ENCODE data around the gene DNAJC17. TPM values are rescaled to one million over a fixed set of nuclear protein-coding genes. Genes with fewer than 3 reads are reported as not detected.

The DNAJC17 gene
- polyA plus RNA-seq, 3 donors = 38.5 to 43.7 (median 38.7) TPM

- no peak for DNase-seq
Observed at GRCh38 chr15:40744815-40745152, 62.5 kb downstream of the DNAJC17 start.

- DNase-seq = no peak
Observed at GRCh38 chr15:40743921-40744814, 63.1 kb downstream of the DNAJC17 start.

- DNase-seq = no peak
Observed at GRCh38 chr15:40743485-40743901, 63.8 kb downstream of the DNAJC17 start.

DNA sequence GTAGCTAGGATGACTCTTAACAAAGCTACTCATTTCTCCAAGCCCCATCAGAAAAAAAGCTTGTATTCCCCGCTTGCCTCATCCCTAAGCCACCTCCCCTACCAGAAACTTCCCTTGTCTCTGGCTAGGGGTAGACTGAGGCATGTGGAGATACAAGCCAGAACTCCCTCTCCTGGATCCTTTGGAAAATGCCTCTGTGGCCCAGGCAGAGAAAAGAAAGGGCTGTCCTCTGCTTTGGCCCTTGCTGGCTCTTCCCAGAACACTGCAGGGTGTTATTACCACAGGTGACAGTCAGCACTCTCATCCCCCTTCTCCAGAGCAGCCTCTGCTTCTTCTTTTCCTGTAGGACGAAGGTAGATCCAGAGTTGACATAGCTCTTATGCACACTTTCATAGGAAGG, 67.4 kb downstream of the DNAJC17 start:
- no peak for DNase-seq

DNA sequence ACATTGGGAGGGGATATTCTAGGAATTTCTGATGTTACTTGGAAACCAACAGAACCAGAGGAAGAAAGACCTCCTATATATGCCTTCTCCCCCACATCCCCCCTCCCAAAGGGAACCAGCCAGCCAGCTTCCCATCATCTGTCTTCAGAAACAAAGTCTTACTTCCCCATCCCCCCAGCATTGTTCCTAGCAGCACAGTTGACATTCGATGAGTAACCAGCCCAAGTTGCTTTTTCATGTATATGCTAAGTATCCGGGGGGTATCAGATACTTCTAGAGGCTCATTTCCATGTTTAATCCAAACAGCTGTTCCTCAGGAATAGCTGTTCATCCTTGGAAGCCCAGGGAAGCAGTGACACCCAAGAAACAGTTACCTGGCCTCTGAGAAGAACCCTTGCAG, 68.2 kb downstream of the DNAJC17 start:
- no peak for DNase-seq

GRCh38 chr15:40737048-40737447, 70.2 kb downstream of the DNAJC17 start:
- DNase-seq = no peak

GRCh38 chr15:40736575-40736974, 70.7 kb downstream of the DNAJC17 start:
- DNase-seq = no peak

DNA sequence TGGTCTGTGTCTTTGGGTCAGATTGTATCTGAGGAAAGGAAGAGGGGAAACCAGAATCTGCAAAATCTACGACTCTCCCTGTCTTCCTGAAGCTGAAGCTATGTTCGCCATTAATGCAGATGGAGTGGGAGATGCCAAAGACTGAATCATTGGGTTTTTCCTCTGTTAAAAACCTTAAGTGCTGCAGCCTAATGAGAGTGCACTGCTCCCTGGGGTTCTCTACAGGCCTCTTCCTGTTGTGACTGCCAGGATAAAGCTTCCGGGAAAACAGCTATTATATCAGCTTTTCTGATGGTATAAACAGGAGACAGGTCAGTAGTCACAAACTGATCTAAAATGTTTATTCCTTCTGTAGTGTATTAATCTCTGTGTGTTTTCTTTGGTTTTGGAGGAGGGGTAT, 76.2 kb downstream of the DNAJC17 start:
- no peak for DNase-seq

DNA sequence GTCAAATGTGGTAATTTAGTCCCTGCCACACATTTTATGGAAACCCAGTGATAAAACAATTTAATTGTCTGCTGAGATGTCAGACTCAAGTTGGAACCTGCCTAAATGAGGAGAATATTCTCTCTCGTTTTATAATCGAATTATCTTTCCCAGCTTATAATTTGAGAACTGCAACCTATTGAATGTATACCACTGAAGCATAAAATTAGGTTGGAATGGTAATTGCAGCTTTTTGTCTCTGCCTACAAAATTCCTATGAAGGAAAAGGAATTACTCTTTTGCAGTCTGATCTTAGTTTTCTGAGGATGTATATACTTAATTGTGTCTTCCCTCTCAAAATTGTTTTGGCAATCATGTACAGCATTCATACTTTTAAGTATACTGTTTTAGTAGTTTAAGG, 83.4 kb downstream of the DNAJC17 start:
- no peak for DNase-seq

GRCh38 chr15:40722934-40723333, 84.3 kb downstream of the DNAJC17 start:
- no peak for DNase-seq

DNA sequence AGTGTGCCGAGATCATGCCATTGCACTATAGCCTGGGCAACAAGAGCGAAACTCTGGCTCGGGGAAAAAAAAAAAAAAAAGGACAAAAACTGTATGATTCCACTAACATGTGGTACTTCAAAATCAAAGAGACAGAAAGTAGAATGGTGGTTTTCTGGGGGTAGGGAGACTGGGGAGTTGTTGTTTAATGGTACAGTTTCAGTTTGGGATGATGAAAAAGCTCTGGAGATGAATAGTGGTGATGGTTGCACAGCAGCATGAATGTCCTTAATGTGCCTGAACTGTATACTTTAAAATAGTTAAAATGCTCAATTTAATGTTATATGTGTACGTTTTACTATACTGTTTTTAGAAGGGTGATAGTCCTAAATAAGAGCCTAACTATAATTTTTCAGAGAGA, 84.9 kb downstream of the DNAJC17 start:
- DNase-seq = no peak

DNA sequence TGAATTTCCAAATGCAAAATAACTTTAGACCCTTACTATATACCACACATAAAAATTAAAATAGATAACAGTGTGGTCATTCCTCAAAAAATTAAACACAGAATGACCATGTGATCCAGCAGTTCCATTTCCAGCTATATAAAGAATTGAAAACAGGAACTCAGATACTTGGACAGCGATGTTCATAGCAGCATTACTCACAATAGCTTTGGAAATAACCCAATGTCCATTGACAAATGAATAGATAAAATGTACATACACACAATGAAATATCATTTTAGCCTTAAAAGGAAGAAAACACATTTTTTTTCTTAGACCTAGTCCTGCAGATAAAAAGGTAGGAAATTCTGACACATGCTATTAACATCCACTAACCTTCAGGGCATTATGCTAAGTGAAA, 85.6 kb downstream of the DNAJC17 start:
- no peak for DNase-seq

GRCh38 chr15:40716165-40716564, 91.1 kb downstream of the DNAJC17 start:
- no peak for DNase-seq

Other genes starting within 250 kb of the DNAJC17 start
- 10 to 100 TPM; 24.6 to 32.4 (median 27.2) TPM for gene CCDC32, start 242.4 kb downstream of the DNAJC17 start, polyA plus RNA-seq (ENCODE audit: insufficient read length in 3 of 3)
- gene RPUSD2, start 238.2 kb downstream of the DNAJC17 start, polyA plus RNA-seq (ENCODE audit: insufficient read length in 3 of 3) = 10 to 100 TPM; 10.5 to 16.3 (median 15.0) TPM
- 10 to 100 TPM; 16.5 to 21.5 (median 19.1) TPM for gene KNL1, start 213.2 kb downstream of the DNAJC17 start, polyA plus RNA-seq (ENCODE audit: insufficient read length in 3 of 3)
- 10 to 100 TPM; 12.1 to 14.4 (median 13.4) TPM for gene RAD51, start 112.3 kb downstream of the DNAJC17 start, polyA plus RNA-seq (ENCODE audit: insufficient read length in 3 of 3)
- gene RMDN3, start 52.2 kb downstream of the DNAJC17 start, polyA plus RNA-seq (ENCODE audit: insufficient read length in 3 of 3) = 10 to 100 TPM; 40.8 to 46.8 (median 45.2) TPM
- gene GCHFR, start 43.4 kb downstream of the DNAJC17 start, polyA plus RNA-seq (ENCODE audit: insufficient read length in 3 of 3) = 10 to 100 TPM; 40.6 to 59.4 (median 58.9) TPM
- 1 to 10 TPM; 2.3 to 5.4 (median 5.0) TPM for gene C15orf62, start 37.5 kb downstream of the DNAJC17 start, polyA plus RNA-seq (ENCODE audit: insufficient read length in 3 of 3)
- 10 to 100 TPM; 25.8 to 27.7 (median 27.7) TPM for gene ZFYVE19, start 384 bp downstream of the DNAJC17 start, polyA plus RNA-seq (ENCODE audit: insufficient read length in 3 of 3)
- gene PPP1R14D, start 21.2 kb upstream of the DNAJC17 start, polyA plus RNA-seq (ENCODE audit: insufficient read length in 3 of 3) = under 1 TPM; 0.46 to 0.69 (median 0.50) TPM
- gene SPINT1, start 36.6 kb upstream of the DNAJC17 start, polyA plus RNA-seq (ENCODE audit: insufficient read length in 3 of 3) = 10 to 100 TPM; 72.4 to 75.5 (median 73.6) TPM
- gene RHOV, start 66.8 kb upstream of the DNAJC17 start, polyA plus RNA-seq (ENCODE audit: insufficient read length in 3 of 3) = 1 to 10 TPM; 1.7 to 2.0 (median 1.8) TPM
- 10 to 100 TPM; 18.4 to 20.5 (median 20.2) TPM for gene VPS18, start 87.0 kb upstream of the DNAJC17 start, polyA plus RNA-seq (ENCODE audit: insufficient read length in 3 of 3)
- 1 to 10 TPM; 6.6 to 8.6 (median 7.3) TPM for gene DLL4, start 121.9 kb upstream of the DNAJC17 start, polyA plus RNA-seq (ENCODE audit: insufficient read length in 3 of 3)
- gene CHAC1, start 146.0 kb upstream of the DNAJC17 start, polyA plus RNA-seq (ENCODE audit: insufficient read length in 3 of 3) = 1 to 10 TPM; 2.5 to 3.8 (median 3.3) TPM

Measured in renal pelvis (tissue), 4 donors.